Thyroid gland (tissue), 4 donors: Measurements from ENCODE around the gene ERFL.

ENCODE experiments used
- POLR2A ChIP-seq, 2 donors: fragments of 450-650 bp; IDR thresholded peaks; one replicate each; pipeline ENCODE4 v1.6.1; 2017; ENCODE audit warnings: antibody characterized with exemption in 2 of 2, mild to moderate bottlenecking in 2 of 2, moderate library complexity in 1 of 2
- TF ChIP-seq, protein P1 (sequence below), 6 experiments: fragments of 200-600 bp in 3 of 6; fragments of 450-650 bp in 3 of 6; sonication (generic) in 3 of 6; IDR thresholded peaks; one replicate each; pipeline ENCODE4 v1.5.1; 2016 to 2019; ENCODE audit warnings: antibody characterized with exemption in 6 of 6, mild to moderate bottlenecking in 2 of 6, inconsistent platforms in 1 of 6, moderate library complexity in 1 of 6

GRCh38 chr19:41935760-41936415 is 7.6 kb upstream of the ERFL start:
- TF ChIP-seq, protein P1, sequence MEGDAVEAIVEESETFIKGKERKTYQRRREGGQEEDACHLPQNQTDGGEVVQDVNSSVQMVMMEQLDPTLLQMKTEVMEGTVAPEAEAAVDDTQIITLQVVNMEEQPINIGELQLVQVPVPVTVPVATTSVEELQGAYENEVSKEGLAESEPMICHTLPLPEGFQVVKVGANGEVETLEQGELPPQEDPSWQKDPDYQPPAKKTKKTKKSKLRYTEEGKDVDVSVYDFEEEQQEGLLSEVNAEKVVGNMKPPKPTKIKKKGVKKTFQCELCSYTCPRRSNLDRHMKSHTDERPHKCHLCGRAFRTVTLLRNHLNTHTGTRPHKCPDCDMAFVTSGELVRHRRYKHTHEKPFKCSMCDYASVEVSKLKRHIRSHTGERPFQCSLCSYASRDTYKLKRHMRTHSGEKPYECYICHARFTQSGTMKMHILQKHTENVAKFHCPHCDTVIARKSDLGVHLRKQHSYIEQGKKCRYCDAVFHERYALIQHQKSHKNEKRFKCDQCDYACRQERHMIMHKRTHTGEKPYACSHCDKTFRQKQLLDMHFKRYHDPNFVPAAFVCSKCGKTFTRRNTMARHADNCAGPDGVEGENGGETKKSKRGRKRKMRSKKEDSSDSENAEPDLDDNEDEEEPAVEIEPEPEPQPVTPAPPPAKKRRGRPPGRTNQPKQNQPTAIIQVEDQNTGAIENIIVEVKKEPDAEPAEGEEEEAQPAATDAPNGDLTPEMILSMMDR (IDR thresholded peaks at IDR 0.05) = no peak
- no peak for TF ChIP-seq POLR2A (IDR thresholded peaks at IDR 0.05)
